HG03135 (cell line): Measurements from ENCODE around the gene SMDT1.
"Not testable (repeated sequence)": the region's sequence is repeated elsewhere in the genome, so short reads cannot be mapped to it uniquely, and the experiment has no call there.

Source experiments
- ATAC-seq: cut with Tn5 transposase; IDR thresholded peaks from one replicate; pipeline ENCODE4 v1.9.1; 2021; ENCODE audit warnings: mild to moderate bottlenecking, moderate library complexity; ENCODE audit not compliant: unreplicated experiment

Gene SMDT1

GRCh38 chr22:42108848-42109247, 29.3 kb downstream of the SMDT1 start:
- ATAC-seq = no peak

GRCh38 chr22:42111798-42112197, 32.3 kb downstream of the SMDT1 start:
- no peak for ATAC-seq

- ATAC-seq = not testable (repeated sequence)
Observed at GRCh38 chr22:42112793-42113192, 33.3 kb downstream of the SMDT1 start.

- ATAC-seq = no peak
Observed at GRCh38 chr22:42114721-42115120, 35.2 kb downstream of the SMDT1 start.

- not testable (repeated sequence) for ATAC-seq
Observed at GRCh38 chr22:42115420-42115830, 35.9 kb downstream of the SMDT1 start.

- ATAC-seq = no peak
Observed at GRCh38 chr22:42116848-42117424, 37.4 kb downstream of the SMDT1 start.

GRCh38 chr22:42120231-42121021, 40.9 kb downstream of the SMDT1 start:
- not testable (repeated sequence) for ATAC-seq

- not testable (repeated sequence) for ATAC-seq
Observed at GRCh38 chr22:42123529-42123928, 44.0 kb downstream of the SMDT1 start.

- ATAC-seq = no peak
Observed at GRCh38 chr22:42127606-42128005, 48.1 kb downstream of the SMDT1 start.

GRCh38 chr22:42128007-42128406, 48.5 kb downstream of the SMDT1 start:
- not testable (repeated sequence) for ATAC-seq

- not testable (repeated sequence) for ATAC-seq
Observed at GRCh38 chr22:42128776-42129694, 49.5 kb downstream of the SMDT1 start.

GRCh38 chr22:42130182-42130581, 50.7 kb downstream of the SMDT1 start:
- not testable (repeated sequence) for ATAC-seq

- ATAC-seq = not testable (repeated sequence)
Observed at GRCh38 chr22:42130639-42131431, 51.3 kb downstream of the SMDT1 start, which contains the start of gene CYP2D6. TSS of gene CYP2D6 (minus strand) at chr22:42130810. CDS start at chr22:42130791, 19 bp downstream.

- no peak for ATAC-seq
Observed at GRCh38 chr22:42131562-42131961, 52.1 kb downstream of the SMDT1 start.

- ATAC-seq = no peak
Observed at GRCh38 chr22:42132457-42132856, 53.0 kb downstream of the SMDT1 start.
